H9 (cell line): ENCODE results near the gene ALLC. TPM values are rescaled to one million over a fixed set of nuclear protein-coding genes. Genes with fewer than 3 reads are reported as not detected.

ENCODE experiments used
- DNase-seq: peaks from one replicate; pipeline ENCODE4 v3.0.0-alpha.2; 2017
- H2AFZ ChIP-seq: one replicate; pipeline ENCODE4 v1.6.1; 2013; ENCODE audit warnings: mild to moderate bottlenecking, low read length, control low read depth, moderate library complexity
- H2AK5ac ChIP-seq: 2 replicates; pipeline ENCODE4 v1.6.1; 2013; ENCODE audit warnings: low read length, control low read depth, mixed read lengths; ENCODE audit not compliant: insufficient read length
- H2BK120ac ChIP-seq: one replicate; pipeline ENCODE4 v1.6.1; 2013; ENCODE audit warnings: low read depth, mild to moderate bottlenecking, low read length, control low read depth, inconsistent platforms; ENCODE audit not compliant: poor library complexity, severe bottlenecking
- H2BK12ac ChIP-seq: 2 replicates; pipeline ENCODE4 v1.6.1; 2013; ENCODE audit warnings: low read length, control low read depth, mixed read lengths, low read depth; ENCODE audit not compliant: insufficient read length
- H2BK15ac ChIP-seq: 2 replicates; pipeline ENCODE4 v1.6.1; 2013; ENCODE audit warnings: low read depth, low read length, control low read depth
- H2BK20ac ChIP-seq: one replicate; pipeline ENCODE4 v1.6.1; 2013; ENCODE audit warnings: low read depth, mild to moderate bottlenecking, low read length, control low read depth, inconsistent platforms; ENCODE audit not compliant: poor library complexity, severe bottlenecking
- H2BK5ac ChIP-seq: 2 replicates; pipeline ENCODE4 v1.6.1; 2013; ENCODE audit warnings: low read length, control low read depth, mixed read lengths; ENCODE audit not compliant: insufficient read length
- H3K14ac ChIP-seq: 2 replicates; pipeline ENCODE4 v1.6.1; 2013; ENCODE audit warnings: low read length, control low read depth; ENCODE audit not compliant: insufficient read depth
- H3K18ac ChIP-seq: 2 replicates; pipeline ENCODE4 v1.6.1; 2013; ENCODE audit warnings: low read depth, mild to moderate bottlenecking, mixed read lengths, low read length, control low read depth; ENCODE audit not compliant: insufficient read length
- H3K23ac ChIP-seq: 2 replicates; pipeline ENCODE4 v1.6.1; 2013; ENCODE audit warnings: low read length, control low read depth, mixed read lengths, low read depth; ENCODE audit not compliant: insufficient read length
- H3K23me2 ChIP-seq: 2 replicates; pipeline ENCODE4 v1.6.1; 2013; ENCODE audit warnings: low read depth, mild to moderate bottlenecking, mixed read lengths, low read length, control low read depth; ENCODE audit not compliant: insufficient read length, poor library complexity, severe bottlenecking
- H3K27ac ChIP-seq: 2 replicates; pipeline ENCODE4 v1.5.1; 2013; ENCODE audit warnings: low read length, control low read depth, mixed read lengths, low read depth; ENCODE audit not compliant: insufficient read length
- H3K27me3 ChIP-seq: 2 replicates; pipeline ENCODE4 v1.6.1; 2013; ENCODE audit warnings: low read length, control low read depth, inconsistent platforms; ENCODE audit not compliant: insufficient read depth
- H3K4ac ChIP-seq: 2 replicates; pipeline ENCODE4 v1.6.1; 2013; ENCODE audit warnings: low read depth, mild to moderate bottlenecking, control low read depth, inconsistent platforms, low read length, moderate library complexity
- H3K4me1 ChIP-seq: 2 replicates; pipeline ENCODE4 v1.6.1; 2013; ENCODE audit warnings: low read length, control low read depth, inconsistent platforms; ENCODE audit not compliant: insufficient read depth
- H3K4me2 ChIP-seq: 2 replicates; pipeline ENCODE4 v1.6.1; 2013; ENCODE audit warnings: low read length, control low read depth, mixed read lengths; ENCODE audit not compliant: insufficient read length, insufficient read depth
- H3K56ac ChIP-seq: 2 replicates; pipeline ENCODE4 v1.6.1; 2013; ENCODE audit warnings: low read depth, mild to moderate bottlenecking, mixed read lengths, low read length, control low read depth; ENCODE audit not compliant: insufficient read length
- H3K79me1 ChIP-seq: 2 replicates; pipeline ENCODE4 v1.6.1; 2013; ENCODE audit warnings: low read depth, mild to moderate bottlenecking, moderate library complexity, low read length, control low read depth, inconsistent platforms; ENCODE audit not compliant: insufficient read depth, poor library complexity, severe bottlenecking
- H3K79me2 ChIP-seq: 2 replicates; pipeline ENCODE4 v1.6.1; 2013; ENCODE audit warnings: low read length, control low read depth, inconsistent platforms; ENCODE audit not compliant: insufficient read depth
- H3K9ac ChIP-seq: 2 replicates; pipeline ENCODE4 v1.6.1; 2013; ENCODE audit warnings: low read length, control low read depth, mixed read lengths; ENCODE audit not compliant: insufficient read length; ENCODE audit errors: extremely low read depth
- H3K9me3 ChIP-seq: one replicate; pipeline ENCODE4 v1.6.1; 2013; ENCODE audit warnings: low read depth, low read length, inconsistent platforms; ENCODE audit not compliant: control insufficient read depth
- H3T11ph ChIP-seq: one replicate; pipeline ENCODE4 v1.6.1; 2013; ENCODE audit warnings: mild to moderate bottlenecking, low read length, control low read depth, inconsistent platforms
- H4K20me1 ChIP-seq: one replicate; pipeline ENCODE4 v1.6.1; 2013; ENCODE audit not compliant: control insufficient read depth, insufficient read length, insufficient read depth
- H4K5ac ChIP-seq: 2 replicates; pipeline ENCODE4 v1.6.1; 2013; ENCODE audit warnings: low read depth, mild to moderate bottlenecking, mixed read lengths, low read length, control low read depth; ENCODE audit not compliant: insufficient read length
- H4K8ac ChIP-seq: replicated peaks from 2 replicates; pipeline ENCODE4 v1.6.1; 2013; ENCODE audit warnings: low read length, control low read depth, mixed read lengths, low read depth; ENCODE audit not compliant: insufficient read length
- H4K91ac ChIP-seq: 2 replicates; pipeline ENCODE4 v1.6.1; 2013; ENCODE audit warnings: low read depth, mild to moderate bottlenecking, moderate library complexity, mixed read lengths, low read length, control low read depth; ENCODE audit not compliant: insufficient read length
- H3K27ac Mint-ChIP-seq, 3 experiments: 2 replicates in 2 of 3; 3 replicates in 1 of 3; pipeline ENCODE4 v1.8.0; 2020 to 2021; ENCODE audit warnings: mixed read lengths in 3 of 3, mild to moderate bottlenecking in 1 of 3, moderate library complexity in 1 of 3
- H3K27me3 Mint-ChIP-seq: 2 replicates; pipeline ENCODE4 v1.8.0; 2021; ENCODE audit warnings: low read depth, mild to moderate bottlenecking, moderate library complexity, mixed read lengths
- H3K36me3 Mint-ChIP-seq, 3 experiments: 2 replicates in 2 of 3; 3 replicates in 1 of 3; pipeline ENCODE4 v1.8.0; 2020 to 2021; ENCODE audit warnings: low read depth in 3 of 3, mixed read lengths in 3 of 3; ENCODE audit not compliant: insufficient read depth in 1 of 3
- H3K4me1 Mint-ChIP-seq, 2 experiments: 2 replicates each; pipeline ENCODE4 v1.8.0; 2020; ENCODE audit warnings: mixed read lengths in 2 of 2
- H3K4me3 Mint-ChIP-seq, 2 experiments: 2 replicates in 1 of 2; 3 replicates in 1 of 2; pipeline ENCODE4 v1.8.0; 2020 to 2021; ENCODE audit warnings: mild to moderate bottlenecking in 2 of 2, mixed read lengths in 2 of 2, moderate library complexity in 1 of 2
- H3K9me3 Mint-ChIP-seq, 2 experiments: 2 replicates in 1 of 2; 3 replicates in 1 of 2; pipeline ENCODE4 v1.8.0; 2020; ENCODE audit warnings: mild to moderate bottlenecking in 2 of 2, mixed read lengths in 2 of 2, moderate library complexity in 1 of 2
- WGBS: extraction: QIAGEN DNeasy Blood & Tissue Kit; methylation state at CpG from one replicate; pipeline ENCODE4 v1.1.7; 2013; ENCODE audit warnings: missing lambda C conversion rate, low lambda C conversion rate, mixed read lengths; ENCODE audit not compliant: insufficient read length; ENCODE audit errors: extremely low coverage; 5-methylcytosine and 5-hydroxymethylcytosine counted together
- total RNA-seq: library from RNA; stranded (reverse); gene quantifications from 2 replicates; pipeline ENCODE4 v1.2.1, GENCODE V29; 2021
- TF ChIP-seq, protein P1 (sequence below): fragments of 200-600 bp; sonication (generic); conservative IDR thresholded peaks from 3 replicates; pipeline ENCODE4 v1.8.0; 2021; ENCODE audit warnings: antibody characterized with exemption, mild to moderate bottlenecking

Gene ALLC
- total RNA-seq, 1 experiment from 2014 or later = not detected

DNA sequence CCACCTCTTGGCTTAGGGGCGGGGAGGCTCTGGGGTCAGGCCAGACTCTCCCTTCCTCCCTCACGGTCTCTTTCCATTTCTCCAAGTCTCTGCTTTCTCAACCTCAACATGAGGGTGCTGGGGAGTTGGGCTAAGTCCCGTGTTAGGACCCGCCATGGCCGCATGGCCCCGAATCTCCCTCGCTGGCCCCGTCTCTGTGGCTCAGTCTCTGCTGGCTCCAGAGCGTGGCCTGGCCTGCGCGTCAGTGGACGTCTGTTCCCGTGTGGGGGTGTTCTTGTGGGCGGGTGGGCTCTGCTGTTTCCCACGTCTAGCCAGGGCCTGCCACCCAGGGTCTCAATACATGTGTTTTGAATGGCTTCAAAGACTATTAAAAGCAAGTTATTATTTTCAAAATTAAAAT lies 12.4 kb downstream of the ALLC start:
- Histone ChIP-seq H4K5ac (no peak overlapping the region), H2BK120ac (no peak overlapping the region), H3K9ac (no peak overlapping the region), H3K56ac (no peak overlapping the region), H3K23me2 (peaks cover 2% of the 10 kb centered on the region), H2AFZ (no peak overlapping the region), H3K4me2 (no peak overlapping the region), H2BK12ac (no peak overlapping the region), H3K79me1 (no peaks in the 10 kb centered on the region), H2AK5ac (no peak overlapping the region), H2BK20ac (no peak overlapping the region), H2BK5ac (no peak overlapping the region), H2BK15ac (no peak overlapping the region), H4K8ac (no peak overlapping the region), H3K14ac (no peak overlapping the region), H3K18ac (no peak overlapping the region), H3K9me3 (no peaks in the 10 kb centered on the region), H3K23ac (no peak overlapping the region), H3K4me1 (no peaks in the 10 kb centered on the region), H3K4ac (no peak overlapping the region), H3K27me3 (no peaks in the 10 kb centered on the region), H3K79me2 (no peaks in the 10 kb centered on the region), H4K20me1 (peaks cover 2% of the 10 kb centered on the region), H4K91ac (no peak overlapping the region), H3T11ph (no peak overlapping the region), H3K27ac (no peak overlapping the region)
- TF ChIP-seq, protein P1, sequence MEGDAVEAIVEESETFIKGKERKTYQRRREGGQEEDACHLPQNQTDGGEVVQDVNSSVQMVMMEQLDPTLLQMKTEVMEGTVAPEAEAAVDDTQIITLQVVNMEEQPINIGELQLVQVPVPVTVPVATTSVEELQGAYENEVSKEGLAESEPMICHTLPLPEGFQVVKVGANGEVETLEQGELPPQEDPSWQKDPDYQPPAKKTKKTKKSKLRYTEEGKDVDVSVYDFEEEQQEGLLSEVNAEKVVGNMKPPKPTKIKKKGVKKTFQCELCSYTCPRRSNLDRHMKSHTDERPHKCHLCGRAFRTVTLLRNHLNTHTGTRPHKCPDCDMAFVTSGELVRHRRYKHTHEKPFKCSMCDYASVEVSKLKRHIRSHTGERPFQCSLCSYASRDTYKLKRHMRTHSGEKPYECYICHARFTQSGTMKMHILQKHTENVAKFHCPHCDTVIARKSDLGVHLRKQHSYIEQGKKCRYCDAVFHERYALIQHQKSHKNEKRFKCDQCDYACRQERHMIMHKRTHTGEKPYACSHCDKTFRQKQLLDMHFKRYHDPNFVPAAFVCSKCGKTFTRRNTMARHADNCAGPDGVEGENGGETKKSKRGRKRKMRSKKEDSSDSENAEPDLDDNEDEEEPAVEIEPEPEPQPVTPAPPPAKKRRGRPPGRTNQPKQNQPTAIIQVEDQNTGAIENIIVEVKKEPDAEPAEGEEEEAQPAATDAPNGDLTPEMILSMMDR = no peak
- no peak overlapping the region for H3K27ac Mint-ChIP-seq
- WGBS = no CpG with 5 or more reads among the region's 15 CpGs
- H3K9me3 Mint-ChIP-seq = no peaks in the 10 kb centered on the region; a peak in 1 of 5 replicates
- H3K4me1 Mint-ChIP-seq = peaks cover 0 to 5% of the 10 kb centered on the region in 2 experiments; a peak in 1 of 4 replicates
- H3K4me3 Mint-ChIP-seq = no peak overlapping the region
- H3K27me3 Mint-ChIP-seq = peaks cover 4% of the 10 kb centered on the region
- DNase-seq = no peak
- H3K36me3 Mint-ChIP-seq = no peaks in the 10 kb centered on the region
